CD14-positive monocyte (primary cell): ENCODE results near the gene CAPN13. TPM values are rescaled to one million over a fixed set of nuclear protein-coding genes. Genes with fewer than 3 reads are reported as not detected.
"Not testable (repeated sequence)": the region's sequence is repeated elsewhere in the genome, so short reads cannot be mapped to it uniquely, and the experiment has no call there.

Source experiments
- DNase-seq, 3 donors: peaks; one replicate each; pipeline ENCODE4 v3.0.0-alpha.2; 2011 to 2022
- H2AFZ ChIP-seq: 2 replicates; pipeline ENCODE4 v1.6.0; 2012; ENCODE audit warnings: mild to moderate bottlenecking, low read depth, low read length, inconsistent platforms; ENCODE audit not compliant: insufficient read depth, poor library complexity, severe bottlenecking
- H3K27ac ChIP-seq, 2 donors: 1 replicate in 1 of 2; 2 replicates in 1 of 2; pipeline ENCODE4 v1.5.1; 2012 to 2013; ENCODE audit warnings: low read length in 2 of 2, control low read depth in 1 of 2, inconsistent platforms in 1 of 2, low read depth in 1 of 2, mild to moderate bottlenecking in 1 of 2
- H3K27me3 ChIP-seq, 2 donors: one replicate each; pipeline versions ENCODE4 v1.6.0 to v1.6.1; 2011 to 2013; ENCODE audit warnings: low read length in 2 of 2; ENCODE audit not compliant: control insufficient read depth in 2 of 2, insufficient read depth in 2 of 2
- H3K36me3 ChIP-seq, 2 donors: replicated peaks in 1 of 2; 1 replicate in 1 of 2; 2 replicates in 1 of 2; pipeline versions ENCODE4 v1.5.1 to v1.6.1; 2012 to 2013; ENCODE audit warnings: low read length in 2 of 2, control low read depth in 1 of 2, inconsistent platforms in 1 of 2, mild to moderate bottlenecking in 1 of 2; ENCODE audit not compliant: insufficient read depth in 2 of 2, control insufficient read depth in 1 of 2
- H3K4me1 ChIP-seq, 2 donors: 1 replicate in 1 of 2; 2 replicates in 1 of 2; pipeline versions ENCODE4 v1.5.1 to v1.6.1; 2012 to 2013; ENCODE audit warnings: low read length in 2 of 2, control low read depth in 1 of 2, inconsistent platforms in 1 of 2, mild to moderate bottlenecking in 1 of 2, moderate library complexity in 1 of 2; ENCODE audit not compliant: insufficient read depth in 2 of 2, control insufficient read depth in 1 of 2
- H3K4me2 ChIP-seq: replicated peaks from 2 replicates; pipeline ENCODE3; 2012; ENCODE audit warnings: low read length, moderate library complexity, mild to moderate bottlenecking; ENCODE audit not compliant: poor library complexity, severe bottlenecking; ENCODE audit errors: extremely low read depth
- H3K4me3 ChIP-seq, 3 experiments: fragments of 200-600 bp in 1 of 3; sonication (generic) in 1 of 3; replicated peaks in 1 of 3; 1 replicate in 2 of 3; 2 replicates in 1 of 3; pipeline ENCODE4 v1.5.1; 2011 to 2013; ENCODE audit warnings: low read length in 3 of 3, mild to moderate bottlenecking in 3 of 3, control low read depth in 2 of 3, low read depth in 2 of 3, inconsistent platforms in 1 of 3, moderate library complexity in 1 of 3
- H3K79me2 ChIP-seq: 2 replicates; pipeline ENCODE4 v1.6.0; 2012; ENCODE audit warnings: mild to moderate bottlenecking, control low read depth, inconsistent platforms, low read length, moderate library complexity; ENCODE audit not compliant: insufficient read depth
- H3K9ac ChIP-seq: 2 replicates; pipeline ENCODE4 v1.6.0; 2017; ENCODE audit warnings: low read length, mild to moderate bottlenecking; ENCODE audit not compliant: insufficient read depth, poor library complexity, severe bottlenecking
- H3K9me3 ChIP-seq, 2 donors: replicated peaks in 1 of 2; 1 replicate in 1 of 2; 2 replicates in 1 of 2; pipeline versions ENCODE4 v1.5.1 to v1.6.1; 2012 to 2013; ENCODE audit warnings: low read length in 2 of 2, control low read depth in 1 of 2; ENCODE audit not compliant: control insufficient read depth in 1 of 2, insufficient read depth in 1 of 2
- H4K20me1 ChIP-seq: 2 replicates; pipeline ENCODE4 v1.6.0; 2012; ENCODE audit warnings: mild to moderate bottlenecking, low read length, control low read depth, moderate library complexity; ENCODE audit not compliant: insufficient read depth
- H3K27ac Mint-ChIP-seq, 7 donors: one replicate each; pipeline ENCODE4 v1.8.0; 2020; ENCODE audit warnings: mild to moderate bottlenecking in 7 of 7, mixed read lengths in 7 of 7, moderate library complexity in 6 of 7, inconsistent platforms in 2 of 7
- H3K27me3 Mint-ChIP-seq, 3 donors: one replicate each; pipeline ENCODE4 v1.8.0; 2021 to 2022; ENCODE audit warnings: low read depth in 3 of 3, mild to moderate bottlenecking in 3 of 3, mixed read lengths in 3 of 3, moderate library complexity in 3 of 3, inconsistent platforms in 1 of 3
- H3K36me3 Mint-ChIP-seq, 2 donors: one replicate each; pipeline ENCODE4 v1.8.0; 2020; ENCODE audit warnings: mixed read lengths in 2 of 2, inconsistent platforms in 1 of 2, mild to moderate bottlenecking in 1 of 2
- H3K4me1 Mint-ChIP-seq: one replicate; pipeline ENCODE4 v1.8.0; 2020; ENCODE audit warnings: mild to moderate bottlenecking, mixed read lengths
- H3K4me3 Mint-ChIP-seq, 2 donors: one replicate each; pipeline ENCODE4 v1.8.0; 2020; ENCODE audit warnings: mild to moderate bottlenecking in 2 of 2, mixed read lengths in 2 of 2, moderate library complexity in 1 of 2
- H3K9me3 Mint-ChIP-seq, 7 donors: one replicate each; pipeline ENCODE4 v1.8.0; 2020 to 2022; ENCODE audit warnings: mixed read lengths in 7 of 7, mild to moderate bottlenecking in 6 of 7, moderate library complexity in 6 of 7, inconsistent platforms in 2 of 7
- CTCF ChIP-seq: fragments of 200-600 bp; IDR thresholded peaks from one replicate; pipeline ENCODE4 v1.8.0; 2022; ENCODE audit warnings: antibody characterized with exemption, mild to moderate bottlenecking
- WGBS: methylation state at CpG from one replicate; pipeline ENCODE4 v1.1.5; 2013; ENCODE audit warnings: missing lambda C conversion rate; ENCODE audit not compliant: insufficient coverage; 5-methylcytosine and 5-hydroxymethylcytosine counted together
- intact Hi-C, 2 donors: fragments of 100-400 bp; cut with micrococcal nuclease; formaldehyde crosslinking; loops; one replicate each; pipeline versions ENCODE4 v1.15.0 to v1.15.1; 2023
- polyA plus RNA-seq, 3 donors: library from polyadenylated mRNA; depleted of rRNA in 1 of 3; unstranded in 2 of 3; stranded (reverse) in 1 of 3; fragments of 300-500 nt in 2 of 3; fragments of >200 nt in 1 of 3; fragmentation: Illumina TruSeq in 2 of 3; gene quantifications; 1 replicate in 2 of 3; 2 replicates in 1 of 3; pipeline ENCODE4 v1.2.3, GENCODE V29; 2012 to 2021

The CAPN13 gene
- polyA plus RNA-seq, 3 donors, result not detected

- Histone ChIP-seq H3K9ac (no peak overlapping the region), H3K36me3 (no peaks in the 10 kb centered on the region), H3K9me3 (peaks cover 12 to 19% of the 10 kb centered on the region in 2 donors), H3K79me2 (no peaks in the 10 kb centered on the region), H3K4me3 (no peak overlapping the region), H3K27me3 (no peaks in the 10 kb centered on the region), H3K4me2 (no peak overlapping the region), H3K27ac (peak overlapping the region in 1 of 2 donors; percentile 73), H4K20me1 (no peaks in the 10 kb centered on the region), H3K4me1 (peaks cover 12 to 17% of the 10 kb centered on the region in 2 donors), H2AFZ (no peak overlapping the region)
- no CpG with 5 or more reads among the region's 2 CpGs for WGBS
- DNase-seq, result no peak
- TF ChIP-seq CTCF, result no peak
- intact Hi-C loops, result no loop called here
- H3K27me3 Mint-ChIP-seq, result peaks cover 0 to 4% (median 3%) of the 10 kb centered on the region in 3 donors
- peaks cover 14 to 34% (median 27%) of the 10 kb centered on the region in 7 donors for H3K9me3 Mint-ChIP-seq
- H3K36me3 Mint-ChIP-seq, result peaks cover 0 to 8% of the 10 kb centered on the region in 2 donors
- H3K4me3 Mint-ChIP-seq, result no peak overlapping the region
- peak overlapping the region in 6 of 7 donors; percentile 45 to 85 (median 82) for H3K27ac Mint-ChIP-seq
- H3K4me1 Mint-ChIP-seq, result peaks cover 18% of the 10 kb centered on the region
Measured at GRCh38 chr2:30701782-30702181, 105.5 kb downstream of the CAPN13 start.

- H3K4me2 ChIP-seq, H3K27me3 ChIP-seq, H2AFZ ChIP-seq, H3K27ac ChIP-seq, intact Hi-C loops, H3K36me3 Mint-ChIP-seq, DNase-seq, H3K27ac Mint-ChIP-seq, H3K79me2 ChIP-seq, H3K4me3 Mint-ChIP-seq, H3K36me3 ChIP-seq, H4K20me1 ChIP-seq, H3K9ac ChIP-seq, H3K4me3 ChIP-seq: not testable (repeated sequence)
- Mint-ChIP-seq H3K27me3 (peaks cover 2 to 11% (median 3%) of the 10 kb centered on the region in 3 donors), H3K9me3 (peaks cover 12 to 29% (median 25%) of the 10 kb centered on the region in 7 donors), H3K4me1 (peaks cover 14% of the 10 kb centered on the region)
- peak; percentile 22 for TF ChIP-seq CTCF
- peaks cover 12 to 18% of the 10 kb centered on the region in 2 donors for H3K9me3 ChIP-seq
- peaks cover 5 to 11% of the 10 kb centered on the region in 2 donors for H3K4me1 ChIP-seq
- 94% methylated on average over 5 of the region's 18 CpGs for WGBS
Measured at GRCh38 chr2:30697242-30698103, 109.8 kb downstream of the CAPN13 start.
